NCI-H345 treated with DMSO at 0.1 percent for 48 hours (cell line): ENCODE results near the gene MTM1.

Experiments used
- DNase-seq: peaks from one replicate; lab custom pipeline; 2025; ENCODE audit not compliant: unreplicated experiment; lab: John Stamatoyannopoulos, UW

Gene MTM1

DNA sequence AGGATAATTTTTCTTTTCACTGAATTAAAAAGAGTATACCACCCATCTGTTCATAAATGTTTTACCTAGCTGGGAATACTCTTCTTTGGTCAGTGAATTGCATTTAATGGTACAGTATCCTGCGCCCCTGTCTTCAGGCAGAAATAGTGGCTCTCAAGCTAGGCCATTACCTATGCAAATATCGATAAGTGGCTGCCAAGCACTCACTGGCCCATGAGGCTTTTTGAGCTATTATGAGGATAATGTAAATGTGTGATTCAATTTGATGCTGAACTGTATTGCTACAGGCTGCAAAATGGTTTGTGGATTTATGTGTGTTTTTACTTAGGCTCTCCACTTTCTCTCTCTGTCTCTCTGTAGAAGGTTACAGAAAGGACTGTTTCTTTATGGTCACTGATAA is 94.7 kb downstream of the MTM1 start:
- peak; percentile 19 for DNase-seq

DNA sequence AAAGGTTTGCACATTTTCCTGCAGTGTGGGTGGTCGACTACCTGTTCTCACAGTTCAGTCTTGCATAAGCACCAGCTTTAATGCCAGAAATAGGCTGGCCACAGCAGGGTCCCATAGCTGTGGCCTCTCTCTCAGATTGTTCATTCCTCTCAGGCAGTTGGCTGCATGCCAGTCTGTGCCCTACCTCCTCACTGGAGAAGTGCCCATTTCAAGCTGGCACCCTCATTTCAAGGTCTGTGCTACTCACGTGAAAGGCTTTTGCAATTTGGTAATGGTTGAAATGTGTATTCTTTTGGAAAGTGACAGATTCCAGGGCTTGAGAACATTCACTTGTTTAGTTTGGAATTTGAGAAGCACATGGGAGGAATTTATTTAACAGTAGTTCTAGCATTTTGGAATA is 95.9 kb downstream of the MTM1 start:
- DNase-seq = peak; percentile 82

DNA sequence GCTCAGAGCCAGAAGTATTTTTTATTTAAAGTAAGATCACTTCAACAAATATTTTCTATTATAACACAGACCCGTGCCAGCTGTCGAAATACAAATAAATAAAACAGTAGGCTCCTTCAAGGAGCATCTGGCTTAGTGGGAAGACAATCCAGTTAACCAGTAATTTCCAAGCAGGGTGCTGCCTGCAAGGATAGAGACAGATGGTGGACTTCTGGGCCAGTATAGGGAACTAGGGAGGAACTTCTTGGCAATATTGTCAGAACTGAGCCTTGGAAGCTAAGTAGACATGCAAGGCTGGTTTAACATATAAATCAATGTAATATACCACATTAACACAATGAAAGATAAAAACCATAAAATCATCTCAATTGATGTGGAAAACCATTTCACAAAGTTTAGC is 107.8 kb downstream of the MTM1 start:
- DNase-seq = no peak

DNA sequence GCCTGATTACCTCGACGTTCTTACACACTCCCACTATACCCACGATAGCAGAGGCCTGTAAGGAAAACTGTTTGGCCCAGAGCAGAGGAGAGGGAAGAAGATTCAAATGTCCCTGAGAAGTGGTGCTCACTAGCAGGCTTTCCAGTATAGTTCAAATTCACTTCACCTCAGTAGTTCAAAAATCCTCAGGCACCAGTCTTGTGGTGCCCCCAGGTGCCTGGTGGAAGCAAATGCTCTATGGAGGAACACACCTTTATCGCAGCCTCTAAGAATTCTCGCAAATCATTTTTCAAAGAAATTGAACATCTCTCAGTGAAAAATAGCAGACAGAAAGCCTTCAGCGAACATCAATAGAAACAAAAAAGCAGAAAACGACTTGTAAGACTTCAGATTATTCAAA is 112.6 kb downstream of the MTM1 start:
- DNase-seq = no peak

DNA sequence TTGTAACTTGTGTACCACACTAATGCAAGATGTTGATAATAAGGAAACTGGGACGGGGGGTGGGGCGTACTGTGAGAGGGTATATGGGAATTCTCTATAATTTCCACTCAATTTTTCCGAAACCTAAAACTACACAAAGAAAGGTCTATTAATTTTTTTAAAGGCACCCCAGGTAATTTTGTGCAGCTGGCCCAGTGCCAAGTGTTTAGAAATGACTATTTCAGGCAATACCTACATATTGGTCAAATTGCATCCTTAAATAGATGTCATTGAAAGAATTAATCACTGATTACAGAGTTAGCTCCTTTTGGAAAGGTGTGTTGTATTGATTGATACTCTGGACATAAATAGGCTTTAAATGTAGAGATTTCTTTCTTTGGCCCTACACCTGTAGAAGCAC is 114.7 kb downstream of the MTM1 start:
- no peak for DNase-seq

DNA sequence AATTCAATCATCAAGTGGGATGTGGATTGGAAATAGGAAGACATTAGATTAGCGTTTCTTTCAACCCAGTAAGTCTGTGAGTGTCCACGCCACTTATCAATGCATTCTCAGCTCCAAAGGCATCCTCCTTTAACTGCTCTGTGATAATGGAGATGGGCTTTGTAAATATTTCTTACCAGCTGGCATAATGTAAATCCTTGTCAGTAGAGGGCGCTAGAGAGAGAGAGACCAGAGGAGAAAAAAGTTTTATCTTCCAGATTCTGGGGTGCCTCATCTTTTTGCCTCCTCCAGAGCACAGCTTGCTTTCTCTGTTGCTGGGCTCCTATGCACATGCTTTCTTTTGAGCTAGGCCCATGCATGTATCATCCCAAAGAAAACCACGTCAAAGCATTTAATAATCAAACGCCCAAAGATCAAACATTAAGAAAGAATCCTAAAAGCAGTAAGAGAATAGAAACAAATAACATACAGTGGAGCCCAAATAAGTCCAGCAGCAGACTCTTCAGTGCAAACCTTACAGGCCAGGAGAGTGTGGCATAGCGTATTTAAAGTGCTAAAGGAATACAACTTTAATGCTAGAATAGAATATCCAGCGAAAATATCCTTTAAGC is 115.2 kb downstream of the MTM1 start:
- peak; percentile 6 for DNase-seq

DNA sequence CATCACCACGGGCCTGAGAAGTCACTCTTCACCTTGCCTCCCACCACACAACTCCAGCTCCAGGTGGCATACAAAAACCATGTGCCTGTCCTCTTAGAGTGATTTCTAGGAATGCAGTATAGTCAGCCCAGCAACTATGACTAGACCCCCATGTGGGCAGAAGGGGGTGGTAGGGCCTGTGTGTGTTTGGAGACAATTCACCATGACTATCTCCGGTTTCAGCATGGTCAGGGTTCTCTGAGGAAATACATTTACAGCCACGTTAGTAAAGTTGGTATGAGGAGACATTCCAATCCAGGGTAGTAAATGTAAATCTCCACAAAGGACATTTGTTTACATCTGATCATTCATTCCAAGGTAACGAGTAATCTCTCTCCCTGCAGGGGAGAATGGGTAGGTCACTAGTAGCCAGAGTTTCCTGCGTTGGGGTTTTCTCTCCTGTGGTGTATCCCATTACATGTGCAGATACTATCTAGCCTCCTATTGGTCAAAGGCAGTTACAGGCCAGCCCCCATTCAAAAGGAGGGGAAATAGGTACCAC is 120.6 kb downstream of the MTM1 start:
- DNase-seq = no peak

DNA sequence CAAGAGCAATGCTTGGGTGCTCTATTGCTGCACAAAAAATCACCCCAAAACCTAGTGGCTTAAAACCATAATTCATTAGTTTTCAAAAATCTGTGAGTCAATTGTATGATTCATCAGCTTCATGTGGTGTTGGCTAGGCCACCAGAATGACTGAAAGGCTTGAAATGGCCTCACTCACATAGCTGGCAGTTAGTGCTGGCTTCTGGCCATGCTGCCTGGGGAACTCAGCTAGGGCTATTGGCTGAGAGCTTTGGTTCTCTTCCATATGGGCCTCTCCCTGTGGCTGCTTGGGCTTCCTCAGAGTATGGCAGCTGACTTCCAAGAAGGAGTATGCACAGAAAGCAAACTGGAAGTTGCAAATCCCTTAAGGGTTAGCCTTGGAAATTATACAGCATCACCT is 121.7 kb downstream of the MTM1 start:
- no peak for DNase-seq

DNA sequence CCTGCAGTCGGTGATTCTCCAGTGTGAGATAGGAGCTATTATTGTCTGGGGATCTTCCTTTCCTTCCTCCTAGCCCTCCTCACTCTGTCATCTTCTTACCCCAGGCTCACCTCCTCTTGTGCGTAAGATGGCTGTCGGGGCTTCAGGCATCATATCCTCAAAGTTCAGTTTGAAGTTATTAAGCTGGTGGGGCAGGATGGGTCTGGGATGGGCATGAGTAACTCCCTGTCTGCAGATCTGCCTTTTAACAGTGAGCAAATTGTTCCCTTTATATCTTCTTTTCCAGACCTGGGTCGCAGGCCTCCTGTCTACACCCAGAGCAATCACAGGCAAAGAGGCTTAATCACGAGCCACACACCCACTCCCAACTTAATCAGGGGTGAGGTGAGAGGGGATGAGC is 123.9 kb downstream of the MTM1 start:
- DNase-seq = no peak

DNA sequence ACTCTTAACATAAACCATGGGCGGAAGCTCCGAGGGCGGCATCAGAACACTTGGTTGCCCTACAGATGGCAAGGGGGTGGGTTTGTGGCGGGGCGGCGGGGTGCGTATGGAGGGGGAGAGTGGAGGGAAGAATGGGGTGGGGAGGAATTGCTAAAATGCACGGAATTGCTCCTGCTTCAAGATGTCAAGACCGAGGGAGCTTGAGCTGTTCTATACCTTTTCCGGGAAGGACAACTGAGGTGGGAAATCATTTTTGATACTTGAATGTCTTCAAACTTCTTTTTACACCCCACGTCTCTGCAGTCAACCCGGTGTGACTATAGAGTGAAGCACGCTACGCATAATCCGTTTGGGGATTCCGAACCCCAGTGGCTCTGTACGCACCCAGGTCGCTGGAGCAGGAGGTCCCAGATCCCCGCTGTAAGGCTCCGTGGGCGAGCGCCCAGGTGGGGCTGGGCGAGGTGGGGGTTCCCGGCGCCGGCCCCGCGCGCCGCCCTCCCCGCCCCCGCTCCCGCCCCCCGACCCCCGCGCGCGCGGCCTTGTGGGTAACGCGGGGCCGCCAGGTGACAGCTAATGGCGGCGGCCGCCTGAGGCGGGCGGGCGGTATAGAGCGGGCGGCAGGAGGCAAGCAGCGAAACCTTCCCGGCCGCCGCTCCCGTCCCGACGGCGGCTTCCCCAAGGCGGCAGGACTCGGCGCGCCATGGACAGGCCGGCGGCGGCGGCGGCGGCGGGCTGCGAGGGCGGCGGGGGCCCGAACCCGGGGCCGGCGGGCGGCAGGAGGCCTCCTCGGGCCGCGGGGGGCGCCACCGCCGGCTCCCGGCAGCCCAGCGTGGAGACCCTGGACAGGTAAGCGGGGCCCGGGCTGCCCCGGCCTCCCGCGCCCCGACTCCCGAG is 124.7 kb downstream of the MTM1 start, which contains the start of gene MTMR1:
MTMR1 (plus strand) TSS at position 566 of the 894 bp plus-strand sequence; CDS start at position 701, 135 bp downstream.
- DNase-seq = no peak

DNA sequence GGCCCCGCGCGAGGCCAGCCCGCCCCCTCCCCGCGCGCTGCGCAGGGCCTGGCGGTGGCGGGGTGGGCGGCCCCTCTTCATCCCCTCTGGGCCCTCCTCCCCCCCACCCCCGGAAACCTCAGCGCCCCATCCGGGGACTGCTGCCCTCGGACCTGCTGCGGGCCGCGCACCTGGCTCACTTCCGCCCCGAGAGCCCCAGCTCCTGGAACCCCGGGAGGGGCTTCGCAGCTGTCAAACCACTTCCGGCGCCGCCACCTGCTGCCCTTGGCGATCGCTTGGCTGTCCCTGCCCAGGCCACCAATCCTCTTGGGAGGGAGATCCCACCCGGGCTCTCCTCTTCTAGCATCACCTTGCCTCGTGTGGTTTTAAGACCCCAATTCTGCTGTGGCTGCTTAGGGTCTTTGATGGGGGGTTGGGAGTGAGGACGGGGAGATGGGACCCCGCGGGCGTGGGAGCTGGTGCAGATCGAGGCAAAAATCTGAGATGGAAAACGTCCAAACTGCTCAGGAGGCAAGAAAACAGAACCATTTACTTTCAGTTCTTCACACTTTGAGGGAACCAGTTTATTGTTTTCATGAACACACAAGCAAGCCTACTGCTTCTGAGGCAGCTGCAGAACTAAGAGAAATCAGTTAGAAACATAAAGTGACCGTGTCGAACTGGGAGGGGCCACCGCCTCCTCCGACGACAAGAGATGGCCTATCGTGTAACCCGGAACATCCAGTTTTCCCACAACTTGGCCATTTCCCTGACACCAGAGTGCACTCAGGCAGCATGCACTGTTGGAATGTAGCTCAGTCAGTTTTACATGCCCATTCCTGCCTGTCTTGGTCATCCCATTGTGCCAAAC is 125.5 kb downstream of the MTM1 start:
- peak; percentile 44 for DNase-seq

DNA sequence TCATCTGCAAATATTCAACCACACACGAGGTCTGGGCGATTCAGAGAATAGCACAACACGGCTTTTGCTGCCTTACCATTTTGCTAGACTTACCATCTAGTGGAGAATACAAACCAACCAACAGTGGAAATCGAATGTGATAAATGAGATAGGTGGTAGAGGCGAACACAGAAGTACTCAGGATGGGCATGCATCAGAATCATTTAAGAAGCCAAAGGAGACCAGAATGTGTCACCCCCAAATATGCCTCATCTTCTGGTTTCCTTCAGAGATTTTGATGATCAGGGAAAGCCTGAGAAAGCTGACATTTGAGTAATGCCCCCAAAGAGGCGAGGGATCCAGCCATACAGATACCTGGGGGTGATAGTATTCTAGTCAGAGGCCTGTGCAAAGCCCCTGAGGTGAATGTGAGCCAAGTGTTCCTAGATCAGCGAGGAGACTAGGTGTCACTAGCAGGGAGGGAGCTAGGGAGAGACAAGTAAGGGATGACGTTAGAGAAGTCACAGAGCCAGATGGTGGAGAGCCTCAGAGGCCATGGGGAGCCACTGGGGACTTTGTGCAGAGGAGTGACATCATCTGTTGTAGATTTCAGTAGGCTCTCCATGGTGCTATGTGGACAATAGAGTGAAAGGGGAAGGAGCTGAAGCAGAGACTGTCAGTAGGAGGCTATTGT is 126.5 kb downstream of the MTM1 start:
- no peak for DNase-seq

DNA sequence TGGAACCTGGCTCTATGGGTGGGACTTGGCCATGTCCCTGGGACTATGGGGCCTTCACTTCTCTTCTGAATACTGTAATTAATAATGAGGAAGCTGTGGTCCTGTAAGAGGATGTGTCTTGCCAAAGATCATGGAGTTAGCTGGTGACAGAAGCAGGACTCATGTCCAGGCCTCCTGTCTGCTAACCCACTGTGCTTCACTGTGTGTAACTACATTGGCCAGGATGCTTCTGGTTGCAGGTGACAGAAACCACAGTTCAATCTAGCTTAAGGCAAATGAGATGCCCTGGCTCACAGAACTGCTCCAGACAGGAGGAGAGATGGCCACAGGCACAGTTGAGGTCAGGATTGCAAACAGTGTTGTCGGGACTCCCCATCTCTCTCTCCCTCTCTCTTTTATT is 127.9 kb downstream of the MTM1 start:
- DNase-seq = no peak

DNA sequence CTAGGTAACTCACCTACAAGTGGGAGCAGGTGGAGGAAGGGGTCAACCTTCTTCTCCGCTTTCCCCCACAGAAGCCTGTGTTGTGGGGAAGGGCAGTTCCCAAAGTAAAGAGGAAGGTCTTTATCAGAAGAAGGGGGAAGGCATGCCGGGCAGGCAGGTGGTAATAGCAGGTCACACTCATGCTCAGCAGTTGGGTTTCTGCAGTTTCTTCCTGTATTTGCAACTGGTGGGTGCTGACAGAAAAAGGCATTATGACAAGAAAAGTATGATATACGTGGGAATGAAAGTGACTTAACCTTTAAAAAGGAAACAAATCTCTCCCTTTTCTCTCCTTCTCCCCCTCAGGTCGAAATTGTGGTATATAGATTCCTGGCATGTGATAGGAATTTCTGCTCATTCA is 128.4 kb downstream of the MTM1 start:
- DNase-seq = no peak

DNA sequence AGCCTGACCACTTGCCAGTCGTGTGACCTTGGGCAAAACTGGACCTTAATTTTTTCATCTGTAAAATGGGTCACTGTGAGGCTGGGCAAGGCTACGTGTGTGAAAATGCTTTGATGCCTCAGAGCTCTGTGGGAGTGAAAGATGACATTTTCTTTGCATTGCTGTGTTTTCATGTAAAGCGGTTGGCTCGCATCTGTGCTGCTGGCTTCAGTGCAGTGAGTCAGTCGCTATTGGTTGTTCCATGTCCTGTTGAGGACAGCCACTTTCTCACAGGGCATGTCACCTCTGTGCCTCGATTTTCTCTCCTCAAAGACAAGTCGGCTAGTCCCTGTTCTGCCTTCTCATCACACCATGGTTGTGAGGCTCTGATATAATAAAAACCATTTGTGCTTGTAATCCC is 129.2 kb downstream of the MTM1 start:
- no peak for DNase-seq

DNA sequence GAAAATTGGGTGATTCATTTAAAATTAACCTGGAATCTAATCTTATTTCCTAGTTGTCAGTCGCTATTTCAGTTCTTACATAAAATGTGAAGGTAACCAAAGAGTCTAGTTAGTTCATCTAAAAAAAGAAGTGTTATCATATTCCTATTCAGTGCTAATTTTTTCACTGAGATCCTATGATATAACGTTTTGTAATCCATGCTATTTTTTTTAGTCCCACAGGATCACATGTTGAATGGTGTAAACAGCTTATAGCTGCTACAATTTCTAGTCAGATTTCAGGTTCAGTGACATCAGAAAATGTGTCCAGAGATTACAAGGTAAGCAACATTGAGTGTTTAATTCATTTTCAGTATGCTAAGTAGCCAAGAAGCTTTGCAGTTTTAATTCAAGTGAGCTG is 130.6 kb downstream of the MTM1 start:
- DNase-seq = no peak

DNA sequence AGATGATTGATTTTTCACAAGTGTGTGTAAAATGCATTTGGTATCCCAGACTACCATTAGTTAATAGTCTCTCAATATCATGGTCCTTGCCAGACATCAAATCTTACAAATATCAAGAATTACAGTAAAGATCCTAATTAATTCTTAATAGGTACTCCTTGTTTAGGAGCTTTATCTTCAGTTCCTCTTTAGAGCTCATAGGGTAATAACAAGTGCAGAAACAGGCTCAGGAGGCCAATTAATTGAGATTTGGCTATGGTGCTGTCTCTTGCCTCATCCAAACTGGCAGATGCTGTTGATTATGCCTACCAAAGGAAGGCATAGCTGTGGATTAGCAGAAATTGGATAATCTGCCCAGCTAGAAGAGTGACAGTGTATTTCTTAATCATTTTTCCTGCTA is 131.7 kb downstream of the MTM1 start:
- no peak for DNase-seq

DNA sequence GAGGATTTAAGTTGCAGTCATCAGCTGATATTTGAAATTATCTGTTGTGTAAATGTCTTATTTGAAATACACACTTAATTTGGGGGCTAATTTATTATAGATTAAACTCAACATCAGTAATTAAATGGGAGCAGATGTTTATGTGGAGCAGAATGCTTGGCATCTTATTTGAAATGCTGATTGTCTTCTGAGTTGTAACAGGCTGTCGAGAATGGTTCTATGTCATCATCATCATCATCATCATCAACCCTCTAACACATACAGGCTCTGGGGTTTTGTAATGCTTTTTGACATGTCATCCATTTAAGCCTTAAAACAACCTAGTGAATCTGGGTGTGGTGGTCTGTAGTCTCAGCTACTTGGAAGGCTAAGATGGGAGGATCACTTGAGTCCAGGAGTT is 133.0 kb downstream of the MTM1 start:
- no peak for DNase-seq

DNA sequence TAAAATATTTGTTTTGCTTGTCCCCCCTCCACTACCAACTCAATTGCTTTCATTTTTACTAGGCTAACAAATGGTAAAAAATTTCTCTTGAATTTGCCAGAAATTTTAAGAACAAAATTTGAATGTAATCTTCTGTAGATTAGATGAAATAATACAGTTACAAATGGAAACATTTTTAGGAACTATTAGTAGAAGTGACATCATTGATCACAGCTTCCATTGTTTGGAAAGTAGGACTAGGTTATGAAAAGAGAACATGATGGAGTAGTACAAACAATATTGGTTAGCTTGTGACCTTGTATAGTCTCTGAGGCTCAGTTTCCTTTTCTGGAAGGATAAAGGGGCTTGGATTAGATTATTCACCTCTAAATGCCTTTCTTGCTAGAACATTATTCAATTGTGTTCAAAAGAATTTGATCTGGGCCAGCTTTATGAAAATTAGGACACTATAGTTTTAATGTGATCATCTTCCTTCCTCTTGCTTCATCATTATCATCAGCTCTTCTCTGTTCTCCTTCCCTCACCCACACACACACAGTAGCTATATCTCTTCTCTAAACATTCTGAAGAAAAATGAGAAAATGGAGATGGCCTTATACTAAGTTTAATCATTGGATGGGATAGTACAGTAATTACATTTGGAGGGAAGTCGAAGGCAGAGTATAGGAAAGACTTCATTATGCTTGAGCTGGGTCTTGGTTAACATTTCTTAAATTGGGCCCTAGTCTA is 134.7 kb downstream of the MTM1 start:
- no peak for DNase-seq

DNA sequence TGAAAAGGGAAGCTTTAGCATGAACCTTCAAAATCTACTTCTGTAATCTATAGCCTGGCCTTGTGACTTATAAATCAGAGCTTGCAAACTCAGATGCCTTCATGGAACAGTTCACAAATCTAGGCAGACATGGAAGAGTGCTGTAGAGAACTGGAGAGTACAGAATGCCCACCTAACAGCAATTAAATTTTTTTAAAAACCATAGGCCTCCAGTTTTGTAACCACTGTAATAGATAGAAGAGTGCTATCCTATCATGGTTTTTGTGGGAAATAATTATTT is 135.2 kb downstream of the MTM1 start:
- no peak for DNase-seq
